ENCODE measurements around the gene CFAP210. TPM values are rescaled to one million over a fixed set of nuclear protein-coding genes. Genes with fewer than 3 reads are reported as not detected.
"Not testable (repeated sequence)": the region's sequence is repeated elsewhere in the genome, so short reads cannot be mapped to it uniquely, and the experiment has no call there.

Gene CFAP210
- total RNA-seq, 1 experiment from 2014 or later: 0.20 TPM

- H3K27ac Mint-ChIP-seq: no peak overlapping the region
- CTCF ChIA-PET: no interaction called here
Measured at GRCh38 chr2:169692718-169693117, 1.5 kb downstream of the CFAP210 start.

DNA sequence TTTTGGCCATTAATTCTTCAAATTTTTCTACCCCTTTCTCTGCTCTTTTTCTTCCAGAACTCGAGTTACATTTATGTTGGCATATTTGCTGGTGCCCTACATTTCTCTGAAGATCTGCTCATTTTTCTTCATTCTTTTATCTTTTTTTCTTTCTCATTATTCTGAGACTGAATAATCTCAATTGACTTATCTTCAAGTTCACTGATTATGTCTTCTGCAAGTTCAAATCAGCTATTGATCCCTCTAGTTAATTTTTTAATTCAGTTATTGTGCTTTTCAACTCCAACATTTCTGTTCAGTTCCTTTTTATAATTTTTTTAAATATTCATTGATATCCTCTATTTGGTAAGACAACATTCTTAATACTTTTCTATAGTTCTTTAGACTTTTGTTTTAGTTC lies 3.2 kb downstream of the CFAP210 start:
- ATAC-seq (no peak), DNase-seq (ENCODE audit: low spot score) (no peak)
- Mint-ChIP-seq H3K36me3 (peaks cover 9% of the 10 kb centered on the region), H3K4me1 (peaks cover 14% of the 10 kb centered on the region), H3K9me3 (peaks cover 21% of the 10 kb centered on the region), H3K27me3 (ENCODE audit: low read depth) (peaks cover 13% of the 10 kb centered on the region), H3K4me3 (no peak overlapping the region), H3K27ac (no peak overlapping the region)
- TF ChIP-seq CREM (CRISPR knock-in tag; IDR thresholded peaks at IDR 0.05) (no peak), NFYB (CRISPR knock-in tag; conservative IDR thresholded peaks at IDR 0.05; ENCODE audit: low read depth) (no peak)
- TF ChIP-seq, protein P1, sequence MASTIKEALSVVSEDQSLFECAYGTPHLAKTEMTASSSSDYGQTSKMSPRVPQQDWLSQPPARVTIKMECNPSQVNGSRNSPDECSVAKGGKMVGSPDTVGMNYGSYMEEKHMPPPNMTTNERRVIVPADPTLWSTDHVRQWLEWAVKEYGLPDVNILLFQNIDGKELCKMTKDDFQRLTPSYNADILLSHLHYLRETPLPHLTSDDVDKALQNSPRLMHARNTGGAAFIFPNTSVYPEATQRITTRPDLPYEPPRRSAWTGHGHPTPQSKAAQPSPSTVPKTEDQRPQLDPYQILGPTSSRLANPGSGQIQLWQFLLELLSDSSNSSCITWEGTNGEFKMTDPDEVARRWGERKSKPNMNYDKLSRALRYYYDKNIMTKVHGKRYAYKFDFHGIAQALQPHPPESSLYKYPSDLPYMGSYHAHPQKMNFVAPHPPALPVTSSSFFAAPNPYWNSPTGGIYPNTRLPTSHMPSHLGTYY (CRISPR knock-in tag; IDR thresholded peaks at IDR 0.05): no peak
- TF ChIP-seq, protein P2, sequence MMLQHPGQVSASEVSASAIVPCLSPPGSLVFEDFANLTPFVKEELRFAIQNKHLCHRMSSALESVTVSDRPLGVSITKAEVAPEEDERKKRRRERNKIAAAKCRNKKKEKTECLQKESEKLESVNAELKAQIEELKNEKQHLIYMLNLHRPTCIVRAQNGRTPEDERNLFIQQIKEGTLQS (CRISPR knock-in tag; conservative IDR thresholded peaks at IDR 0.05): no peak
- TF ChIP-seq, protein P3, sequence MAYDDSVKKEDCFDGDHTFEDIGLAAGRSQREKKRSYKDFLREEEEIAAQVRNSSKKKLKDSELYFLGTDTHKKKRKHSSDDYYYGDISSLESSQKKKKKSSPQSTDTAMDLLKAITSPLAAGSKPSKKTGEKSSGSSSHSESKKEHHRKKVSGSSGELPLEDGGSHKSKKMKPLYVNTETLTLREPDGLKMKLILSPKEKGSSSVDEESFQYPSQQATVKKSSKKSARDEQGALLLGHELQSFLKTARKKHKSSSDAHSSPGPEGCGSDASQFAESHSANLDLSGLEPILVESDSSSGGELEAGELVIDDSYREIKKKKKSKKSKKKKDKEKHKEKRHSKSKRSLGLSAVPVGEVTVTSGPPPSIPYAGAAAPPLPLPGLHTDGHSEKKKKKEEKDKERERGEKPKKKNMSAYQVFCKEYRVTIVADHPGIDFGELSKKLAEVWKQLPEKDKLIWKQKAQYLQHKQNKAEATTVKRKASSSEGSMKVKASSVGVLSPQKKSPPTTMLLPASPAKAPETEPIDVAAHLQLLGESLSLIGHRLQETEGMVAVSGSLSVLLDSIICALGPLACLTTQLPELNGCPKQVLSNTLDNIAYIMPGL (CRISPR knock-in tag; IDR thresholded peaks at IDR 0.05): no peak
- TF ChIP-seq, protein P4, sequence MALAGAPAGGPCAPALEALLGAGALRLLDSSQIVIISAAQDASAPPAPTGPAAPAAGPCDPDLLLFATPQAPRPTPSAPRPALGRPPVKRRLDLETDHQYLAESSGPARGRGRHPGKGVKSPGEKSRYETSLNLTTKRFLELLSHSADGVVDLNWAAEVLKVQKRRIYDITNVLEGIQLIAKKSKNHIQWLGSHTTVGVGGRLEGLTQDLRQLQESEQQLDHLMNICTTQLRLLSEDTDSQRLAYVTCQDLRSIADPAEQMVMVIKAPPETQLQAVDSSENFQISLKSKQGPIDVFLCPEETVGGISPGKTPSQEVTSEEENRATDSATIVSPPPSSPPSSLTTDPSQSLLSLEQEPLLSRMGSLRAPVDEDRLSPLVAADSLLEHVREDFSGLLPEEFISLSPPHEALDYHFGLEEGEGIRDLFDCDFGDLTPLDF (CRISPR knock-in tag; IDR thresholded peaks at IDR 0.05): no peak
- TF ChIP-seq, protein P5, sequence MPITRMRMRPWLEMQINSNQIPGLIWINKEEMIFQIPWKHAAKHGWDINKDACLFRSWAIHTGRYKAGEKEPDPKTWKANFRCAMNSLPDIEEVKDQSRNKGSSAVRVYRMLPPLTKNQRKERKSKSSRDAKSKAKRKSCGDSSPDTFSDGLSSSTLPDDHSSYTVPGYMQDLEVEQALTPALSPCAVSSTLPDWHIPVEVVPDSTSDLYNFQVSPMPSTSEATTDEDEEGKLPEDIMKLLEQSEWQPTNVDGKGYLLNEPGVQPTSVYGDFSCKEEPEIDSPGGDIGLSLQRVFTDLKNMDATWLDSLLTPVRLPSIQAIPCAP (CRISPR knock-in tag; IDR thresholded peaks at IDR 0.05): no peak
- ChIA-PET POLR2A (no interaction called here), CTCF (no interaction called here)

More at GRCh38 chr2:169692718-169693117, 1.5 kb downstream of the CFAP210 start:
- TF ChIP-seq TP53 (CRISPR knock-in tag; IDR thresholded peaks at IDR 0.05) (no peak), SMAD3 (CRISPR knock-in tag; IDR thresholded peaks at IDR 0.05; ENCODE audit: borderline replicate concordance) (no peak), CBFB (CRISPR knock-in tag; IDR thresholded peaks at IDR 0.05; ENCODE audit: low read depth) (no peak), ATF6 (CRISPR knock-in tag; IDR thresholded peaks at IDR 0.05) (no peak), JUN (CRISPR knock-in tag; IDR thresholded peaks at IDR 0.05) (no peak)
- Mint-ChIP-seq H3K4me1 (peaks cover 14% of the 10 kb centered on the region), H3K36me3 (peaks cover 11% of the 10 kb centered on the region), H3K27me3 (ENCODE audit: low read depth) (peaks cover 13% of the 10 kb centered on the region), H3K4me3 (no peak overlapping the region), H3K9me3 (peaks cover 12% of the 10 kb centered on the region)
- POLR2A ChIA-PET: no interaction called here
- DNase-seq (ENCODE audit: low spot score) (no peak), ATAC-seq (no peak)

DNA sequence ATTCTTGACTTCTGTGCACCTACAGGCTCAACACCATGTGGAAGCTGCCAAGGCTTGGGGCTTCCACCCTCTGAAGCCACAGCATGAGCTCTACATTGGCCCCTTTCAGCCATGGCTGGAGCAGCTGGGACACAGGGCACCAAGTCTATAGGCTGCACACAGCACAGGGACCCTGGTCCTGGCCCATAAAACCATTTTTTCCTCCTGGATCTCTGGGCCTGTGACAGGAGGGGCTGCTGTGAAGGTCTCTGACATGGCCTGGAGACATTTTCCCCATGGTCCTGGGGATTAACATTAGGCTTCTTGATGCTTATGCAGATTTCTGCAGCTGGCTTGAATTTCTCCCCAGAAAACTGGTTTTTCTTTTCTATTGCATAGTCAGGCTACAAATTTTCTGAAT lies 6.3 kb downstream of the CFAP210 start:
- H3K4me1 Mint-ChIP-seq; H3K36me3 Mint-ChIP-seq; H3K4me3 Mint-ChIP-seq; CTCF ChIA-PET; ATAC-seq; POLR2A ChIA-PET; H3K27ac Mint-ChIP-seq; DNase-seq (ENCODE audit: low spot score): not testable (repeated sequence)
- Mint-ChIP-seq H3K27me3 (ENCODE audit: low read depth) (peaks cover 11% of the 10 kb centered on the region), H3K9me3 (peaks cover 25% of the 10 kb centered on the region)

DNA sequence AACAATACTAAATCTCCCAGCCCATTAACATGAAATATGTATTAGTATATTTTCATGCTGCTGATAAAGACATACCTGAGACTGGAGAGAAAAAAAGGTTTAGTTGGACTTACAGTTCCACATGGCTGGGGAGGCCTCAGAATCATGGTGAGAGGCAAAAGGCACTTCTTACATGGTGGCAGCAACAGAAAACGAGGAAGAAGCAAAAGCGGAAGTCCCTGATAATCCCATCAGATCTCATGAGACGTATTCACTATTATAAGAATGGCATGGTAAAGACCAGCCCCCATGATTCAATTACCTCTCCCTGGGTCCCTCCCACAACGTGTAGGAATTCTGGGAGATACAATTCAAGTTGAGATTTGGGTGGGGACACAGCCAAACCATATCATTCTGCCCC lies 7.4 kb downstream of the CFAP210 start:
- CTCF ChIA-PET: interaction anchor here (0.5 kb wide), 1 partner anchor 10 kb away, joined by 3 read pairs; no protein-coding TSS in a partner anchor
- peaks cover 25% of the 10 kb centered on the region for H3K9me3 Mint-ChIP-seq
- ATAC-seq; H3K27ac Mint-ChIP-seq; POLR2A ChIA-PET; H3K36me3 Mint-ChIP-seq; H3K4me3 Mint-ChIP-seq; DNase-seq (ENCODE audit: low spot score): not testable (repeated sequence)
- H3K27me3 Mint-ChIP-seq (ENCODE audit: low read depth): peaks cover 11% of the 10 kb centered on the region
- H3K4me1 Mint-ChIP-seq: peaks cover 17% of the 10 kb centered on the region

- H3K4me3 Mint-ChIP-seq; ATAC-seq; DNase-seq (ENCODE audit: low spot score); CTCF ChIA-PET; H3K27ac Mint-ChIP-seq; POLR2A ChIA-PET; H3K36me3 Mint-ChIP-seq: not testable (repeated sequence)
- Mint-ChIP-seq H3K27me3 (ENCODE audit: low read depth) (peaks cover 11% of the 10 kb centered on the region; the same call in 1 of the 2 replicates), H3K4me1 (peaks cover 22% of the 10 kb centered on the region), H3K9me3 (peaks cover 30% of the 10 kb centered on the region)
Measured at GRCh38 chr2:169684712-169685111, 9.5 kb downstream of the CFAP210 start.
